GM12874 (cell line): ENCODE measurements around the gene CD300LF.

Source experiments
- CTCF ChIP-seq: IDR thresholded peaks from 2 replicates; pipeline ENCODE4 v1.5.1; 2011; ENCODE audit warnings: low read depth, mild to moderate bottlenecking, control low read depth, low read length, moderate library complexity; ENCODE audit not compliant: insufficient read depth

CD300LF gene

DNA sequence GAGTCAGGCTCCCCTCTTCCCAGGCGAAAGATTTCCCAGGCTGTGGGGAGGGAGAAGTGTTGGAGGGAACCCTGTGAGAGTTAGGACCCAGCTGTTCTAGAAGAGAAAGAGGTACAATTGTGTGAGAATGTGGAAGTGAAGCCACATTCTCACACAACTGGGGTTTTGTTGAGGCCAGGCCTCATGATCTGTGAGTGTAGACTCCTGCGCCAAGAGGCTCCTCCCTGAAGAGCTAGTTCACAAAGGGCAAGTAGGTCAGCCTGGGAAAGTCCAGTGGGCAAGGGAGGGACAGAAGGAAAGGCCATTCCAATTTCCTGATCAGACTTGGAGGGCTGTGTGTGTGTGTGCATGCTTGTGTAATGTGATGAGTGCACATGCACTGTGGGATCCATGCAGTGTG, 15.2 kb downstream of the CD300LF start:
- TF ChIP-seq CTCF, result no peak

- no peak for TF ChIP-seq CTCF
These were observed 17.1 kb downstream of the CD300LF start for GRCh38 chr17:74695629-74696028.

- no peak for TF ChIP-seq CTCF
These were observed 18.6 kb downstream of the CD300LF start for GRCh38 chr17:74694081-74694480.

DNA sequence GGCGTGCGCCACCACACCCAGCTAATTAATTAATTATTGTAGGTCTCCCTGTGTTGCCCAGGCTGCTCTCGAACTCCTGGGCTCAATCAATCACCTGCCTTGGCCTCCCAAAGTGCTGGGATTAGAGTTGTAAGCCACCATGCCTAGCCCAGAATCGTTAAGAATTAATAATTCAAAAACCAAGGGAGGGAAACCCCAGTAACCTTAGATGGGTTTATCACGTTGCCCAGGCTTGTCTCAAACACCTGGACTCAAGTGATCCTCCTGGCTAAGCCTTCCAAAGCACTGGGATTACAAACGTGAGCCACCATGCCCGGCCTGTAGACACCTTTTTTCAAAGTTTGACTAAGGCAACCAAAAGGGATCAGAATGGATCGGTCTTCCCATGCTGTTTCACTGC, 21.6 kb downstream of the CD300LF start:
- no peak for TF ChIP-seq CTCF

- no peak for TF ChIP-seq CTCF
These were observed 22.3 kb downstream of the CD300LF start for GRCh38 chr17:74690409-74690825.

GRCh38 chr17:74687886-74688285, 24.8 kb downstream of the CD300LF start:
- TF ChIP-seq CTCF, result no peak

GRCh38 chr17:74686761-74687160, 26.0 kb downstream of the CD300LF start:
- no peak for TF ChIP-seq CTCF
